Activated T-cell treated with anti-CD3 and anti-CD28 coated beads, Interleukin-2, amount 50 U/mL, for 1 hour (primary cell): Measurements from ENCODE around the gene SYNDIG1.

ENCODE experiments used
- DNase-seq: peaks from one replicate; pipeline ENCODE4 v3.0.0-alpha.2; 2020

The SYNDIG1 gene

GRCh38 chr20:24699321-24700165, 230.1 kb downstream of the SYNDIG1 start:
- no peak for DNase-seq

DNA sequence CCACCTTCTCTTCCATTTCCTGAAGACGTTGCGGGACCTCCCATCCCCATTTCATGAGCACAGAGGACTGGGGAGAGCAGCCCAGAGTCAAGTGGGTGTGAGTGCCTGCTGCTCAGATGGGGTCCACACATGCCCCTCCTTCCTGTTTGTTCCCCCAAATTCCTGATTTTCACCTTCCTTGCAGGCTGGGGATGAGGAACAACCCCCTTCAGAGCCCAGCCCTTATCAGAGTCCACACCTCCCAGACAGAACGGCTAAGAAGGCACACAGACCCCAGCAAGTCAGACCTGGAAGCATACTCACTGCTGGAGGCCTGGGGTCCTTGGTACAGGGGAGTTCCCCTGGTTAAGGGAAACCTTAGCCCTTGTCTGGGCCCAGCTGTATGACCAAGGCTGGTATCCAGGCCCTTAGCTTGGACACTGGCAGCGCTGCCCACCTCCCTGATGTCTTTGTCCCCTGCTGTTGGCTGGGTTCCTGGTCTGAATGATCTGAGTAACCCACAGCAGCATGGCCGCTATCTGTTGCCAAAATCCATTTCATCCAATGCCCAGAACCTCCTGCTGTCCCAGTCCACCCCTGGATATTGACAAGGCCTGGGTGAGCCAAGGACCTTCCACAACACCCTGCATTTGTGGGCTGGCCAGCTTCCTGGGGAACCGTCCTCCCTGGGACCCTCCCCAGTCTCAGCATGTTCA, 230.9 kb downstream of the SYNDIG1 start:
- DNase-seq = no peak

DNA sequence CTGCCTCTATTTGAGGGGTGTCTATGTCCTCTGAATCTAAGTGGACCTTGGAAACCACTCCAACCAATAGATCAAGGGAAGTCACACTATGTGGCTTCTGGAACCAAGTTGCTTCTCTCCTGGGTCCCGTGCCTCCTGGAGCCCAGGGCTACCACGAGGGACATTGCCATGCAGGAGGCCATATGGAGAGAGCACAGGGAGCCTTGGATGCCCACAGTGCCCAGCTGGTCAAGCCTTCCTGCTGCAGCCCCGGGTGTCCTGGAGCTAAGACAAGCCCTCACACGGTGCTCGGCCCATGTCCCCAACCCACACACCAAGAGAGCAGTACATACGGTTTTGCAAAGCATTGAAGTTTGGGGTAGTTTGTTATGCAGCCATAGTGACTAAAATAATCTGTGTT, 231.6 kb downstream of the SYNDIG1 start:
- DNase-seq = no peak

DNA sequence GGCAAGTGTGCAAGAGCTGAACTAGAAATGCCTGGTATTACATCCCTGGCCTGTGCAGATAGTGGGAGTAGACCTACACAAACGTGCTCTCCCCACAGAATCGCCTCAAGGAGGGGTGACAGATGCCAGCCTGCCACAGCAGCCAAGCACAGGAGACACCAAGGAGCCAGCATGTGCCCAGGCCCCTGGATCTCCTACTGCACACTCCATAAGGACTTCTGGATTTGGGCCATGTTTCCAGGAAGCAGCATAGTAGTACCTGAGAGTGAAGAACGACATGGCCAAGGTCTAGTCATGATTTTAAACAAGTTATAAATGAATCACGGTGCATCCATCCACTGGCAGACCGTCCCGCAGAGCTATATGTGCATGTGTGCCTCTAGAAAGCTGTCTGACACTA, 232.2 kb downstream of the SYNDIG1 start:
- no peak for DNase-seq

- no peak for DNase-seq
Observed at GRCh38 chr20:24702501-24703283, 233.3 kb downstream of the SYNDIG1 start.

GRCh38 chr20:24703284-24703610, 233.8 kb downstream of the SYNDIG1 start:
- DNase-seq = no peak

DNA sequence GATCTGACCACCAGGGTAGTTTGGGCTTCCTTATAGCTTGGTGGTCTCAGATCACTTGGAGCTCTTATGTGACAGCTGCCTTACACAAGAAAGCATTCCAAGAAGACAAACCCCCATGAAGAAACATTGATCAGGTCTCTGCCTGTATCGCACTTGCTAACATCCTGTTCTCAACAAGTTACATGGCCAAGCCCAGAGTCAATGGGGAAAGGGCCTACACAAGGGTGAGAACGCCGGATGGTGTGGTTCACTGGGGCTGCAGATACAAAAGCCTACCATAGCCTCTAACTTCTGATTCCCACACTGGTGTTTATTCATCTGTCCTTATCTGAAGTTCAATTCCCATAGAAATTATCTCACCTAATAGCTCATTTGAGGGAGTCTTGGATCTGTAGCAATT, 235.5 kb downstream of the SYNDIG1 start:
- no peak for DNase-seq

- DNase-seq = no peak
Observed at GRCh38 chr20:24705486-24705885, 236.1 kb downstream of the SYNDIG1 start.

DNA sequence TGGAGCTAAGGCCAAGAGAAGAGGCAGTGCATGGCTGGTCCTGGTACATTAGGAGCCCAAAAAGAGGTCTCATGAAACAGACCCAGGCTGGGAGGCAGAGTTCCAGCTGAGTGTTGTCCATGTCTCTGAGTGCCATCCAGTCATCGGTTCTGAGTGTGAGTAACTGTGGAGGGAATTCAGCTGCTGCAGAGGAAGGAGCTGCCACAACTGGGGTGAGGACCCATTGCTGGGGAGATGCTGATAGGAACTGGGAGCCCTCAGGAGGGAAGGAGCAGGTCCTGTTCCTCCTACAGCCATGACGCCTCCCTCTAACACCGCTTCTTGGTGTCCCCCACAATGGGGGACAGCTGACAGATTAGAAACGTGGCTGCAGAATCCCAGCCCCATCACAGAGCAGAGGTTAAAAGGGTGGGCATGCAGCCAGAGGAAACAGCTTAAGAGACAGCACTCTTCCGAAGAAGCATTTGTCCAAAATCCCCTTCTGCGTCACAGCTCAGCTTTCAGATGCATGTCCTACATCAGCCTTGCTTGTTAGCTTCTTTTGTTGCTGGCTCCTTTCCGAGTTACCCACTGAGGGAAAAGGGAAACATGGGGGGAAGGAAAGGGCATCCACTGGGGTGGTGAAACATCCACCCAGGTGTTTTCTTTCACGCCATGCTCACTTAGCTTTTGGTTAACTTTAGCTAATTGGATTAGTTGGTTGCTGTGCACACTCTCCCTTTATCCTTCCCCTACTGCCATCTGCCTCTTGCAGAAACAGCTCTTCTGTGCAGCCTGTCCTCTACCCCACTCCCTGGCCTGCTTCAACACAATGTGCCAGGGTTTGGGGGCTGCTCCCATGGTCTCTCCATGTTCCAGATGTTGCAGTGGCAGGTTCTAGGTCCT, 239.2 kb downstream of the SYNDIG1 start:
- DNase-seq = no peak
